Cardiac fibroblast (primary cell): Measurements from ENCODE around the gene LSM12.

Source experiments
- DNase-seq, 2 donors: peaks; one replicate each; pipeline versions ENCODE4 v3.0.0 to v3.0.0-alpha.2; 2010; ENCODE audit warnings: low read depth in 2 of 2
- H3K4me3 ChIP-seq, 2 donors: replicated peaks in 1 of 2; 1 replicate in 1 of 2; 2 replicates in 1 of 2; pipeline ENCODE4 v1.5.1; 2011; ENCODE audit warnings: low read depth in 2 of 2, low read length in 2 of 2, mild to moderate bottlenecking in 2 of 2, moderate library complexity in 1 of 2
- TF ChIP-seq, protein P1 (sequence below): IDR thresholded peaks from one replicate; pipeline ENCODE4 v1.5.1; 2011; ENCODE audit warnings: low read depth, mild to moderate bottlenecking, low read length, inconsistent platforms

LSM12 gene

GRCh38 chr17:43994272-43995149 is 72.0 kb downstream of the LSM12 start:
- peak overlapping the region; percentile 42 to 44 for H3K4me3 ChIP-seq
- DNase-seq, result peak; percentile 64 to 69
- TF ChIP-seq, protein P1, sequence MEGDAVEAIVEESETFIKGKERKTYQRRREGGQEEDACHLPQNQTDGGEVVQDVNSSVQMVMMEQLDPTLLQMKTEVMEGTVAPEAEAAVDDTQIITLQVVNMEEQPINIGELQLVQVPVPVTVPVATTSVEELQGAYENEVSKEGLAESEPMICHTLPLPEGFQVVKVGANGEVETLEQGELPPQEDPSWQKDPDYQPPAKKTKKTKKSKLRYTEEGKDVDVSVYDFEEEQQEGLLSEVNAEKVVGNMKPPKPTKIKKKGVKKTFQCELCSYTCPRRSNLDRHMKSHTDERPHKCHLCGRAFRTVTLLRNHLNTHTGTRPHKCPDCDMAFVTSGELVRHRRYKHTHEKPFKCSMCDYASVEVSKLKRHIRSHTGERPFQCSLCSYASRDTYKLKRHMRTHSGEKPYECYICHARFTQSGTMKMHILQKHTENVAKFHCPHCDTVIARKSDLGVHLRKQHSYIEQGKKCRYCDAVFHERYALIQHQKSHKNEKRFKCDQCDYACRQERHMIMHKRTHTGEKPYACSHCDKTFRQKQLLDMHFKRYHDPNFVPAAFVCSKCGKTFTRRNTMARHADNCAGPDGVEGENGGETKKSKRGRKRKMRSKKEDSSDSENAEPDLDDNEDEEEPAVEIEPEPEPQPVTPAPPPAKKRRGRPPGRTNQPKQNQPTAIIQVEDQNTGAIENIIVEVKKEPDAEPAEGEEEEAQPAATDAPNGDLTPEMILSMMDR, result peak; percentile 88

GRCh38 chr17:43992641-43993040 is 73.8 kb downstream of the LSM12 start:
- no peak overlapping the region for H3K4me3 ChIP-seq
- DNase-seq, result no peak
- TF ChIP-seq, protein P1, result no peak

DNA sequence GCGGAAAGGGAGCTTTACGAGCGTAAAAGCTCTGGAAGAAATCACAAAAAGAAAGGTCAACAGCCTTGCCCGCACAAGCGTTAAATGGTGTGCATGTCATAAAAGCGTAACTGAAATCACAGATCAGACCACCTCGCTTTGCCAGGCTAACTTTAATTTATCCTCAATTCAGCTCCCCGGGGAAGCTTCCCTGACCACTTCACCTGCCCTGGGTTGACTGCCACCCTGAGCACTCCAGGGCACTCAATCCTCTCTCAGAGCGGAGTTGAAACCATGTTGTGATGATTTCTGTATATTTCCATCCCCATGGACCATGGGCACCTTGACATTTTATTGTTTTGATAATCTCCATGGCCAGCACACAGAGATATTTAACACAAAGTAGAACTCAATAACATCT is 78.2 kb downstream of the LSM12 start:
- DNase-seq, result no peak
- no peak overlapping the region for H3K4me3 ChIP-seq
- TF ChIP-seq, protein P1, result no peak

- TF ChIP-seq, protein P1, result no peak
- no peak overlapping the region for H3K4me3 ChIP-seq
- no peak for DNase-seq
These were observed 79.1 kb downstream of the LSM12 start for GRCh38 chr17:43987131-43988021.

- TF ChIP-seq, protein P1, result no peak
- no peak overlapping the region for H3K4me3 ChIP-seq
- no peak for DNase-seq
These were observed 80.1 kb downstream of the LSM12 start for GRCh38 chr17:43986225-43986981.

DNA sequence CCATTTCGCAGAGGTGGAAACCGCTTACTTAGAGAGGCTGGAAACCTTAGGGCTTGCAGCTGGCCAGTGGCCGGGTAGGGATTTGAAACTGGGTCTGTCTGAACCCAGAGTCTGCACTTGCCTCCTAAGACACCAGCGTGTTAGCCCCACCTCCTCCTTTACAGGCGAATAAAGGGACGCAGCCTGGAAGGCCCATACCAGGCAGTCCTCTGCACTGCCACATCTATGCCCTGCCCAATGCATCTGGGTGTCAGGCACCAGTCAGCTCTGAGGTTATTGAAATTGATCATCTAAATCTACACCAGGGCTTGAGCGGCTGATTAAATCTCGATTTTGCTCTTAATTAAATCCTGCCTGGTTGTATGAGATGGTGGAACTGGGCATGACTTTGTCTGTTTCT is 82.0 kb downstream of the LSM12 start:
- DNase-seq, result no peak
- H3K4me3 ChIP-seq, result peak overlapping the region in 1 of 2 donors; percentile 37
- TF ChIP-seq, protein P1, result no peak
